Amygdala (tissue), 56 donors: ENCODE data around the gene TRIM36.

Experiments used
- DNase-seq, 56 donors: peaks; one replicate each; lab custom pipeline; 2025; lab: John Stamatoyannopoulos, UW

TRIM36 gene, protein sequence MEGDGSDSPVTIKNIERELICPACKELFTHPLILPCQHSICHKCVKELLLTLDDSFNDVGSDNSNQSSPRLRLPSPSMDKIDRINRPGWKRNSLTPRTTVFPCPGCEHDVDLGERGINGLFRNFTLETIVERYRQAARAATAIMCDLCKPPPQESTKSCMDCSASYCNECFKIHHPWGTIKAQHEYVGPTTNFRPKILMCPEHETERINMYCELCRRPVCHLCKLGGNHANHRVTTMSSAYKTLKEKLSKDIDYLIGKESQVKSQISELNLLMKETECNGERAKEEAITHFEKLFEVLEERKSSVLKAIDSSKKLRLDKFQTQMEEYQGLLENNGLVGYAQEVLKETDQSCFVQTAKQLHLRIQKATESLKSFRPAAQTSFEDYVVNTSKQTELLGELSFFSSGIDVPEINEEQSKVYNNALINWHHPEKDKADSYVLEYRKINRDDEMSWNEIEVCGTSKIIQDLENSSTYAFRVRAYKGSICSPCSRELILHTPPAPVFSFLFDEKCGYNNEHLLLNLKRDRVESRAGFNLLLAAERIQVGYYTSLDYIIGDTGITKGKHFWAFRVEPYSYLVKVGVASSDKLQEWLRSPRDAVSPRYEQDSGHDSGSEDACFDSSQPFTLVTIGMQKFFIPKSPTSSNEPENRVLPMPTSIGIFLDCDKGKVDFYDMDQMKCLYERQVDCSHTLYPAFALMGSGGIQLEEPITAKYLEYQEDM

GRCh38 chr5:115169487-115170133, at the start of gene TRIM36:
Gene TRIM36, minus strand, starts transcription at chr5:115169908. Its CDS starts 274 bp downstream, at chr5:115169634.
- peak in 55 of 56 donors; percentile 39 to 95 (median 85) for DNase-seq

GRCh38 chr5:115214541-115214940, 44.8 kb upstream of the TRIM36 start:
- no peak for DNase-seq

DNA sequence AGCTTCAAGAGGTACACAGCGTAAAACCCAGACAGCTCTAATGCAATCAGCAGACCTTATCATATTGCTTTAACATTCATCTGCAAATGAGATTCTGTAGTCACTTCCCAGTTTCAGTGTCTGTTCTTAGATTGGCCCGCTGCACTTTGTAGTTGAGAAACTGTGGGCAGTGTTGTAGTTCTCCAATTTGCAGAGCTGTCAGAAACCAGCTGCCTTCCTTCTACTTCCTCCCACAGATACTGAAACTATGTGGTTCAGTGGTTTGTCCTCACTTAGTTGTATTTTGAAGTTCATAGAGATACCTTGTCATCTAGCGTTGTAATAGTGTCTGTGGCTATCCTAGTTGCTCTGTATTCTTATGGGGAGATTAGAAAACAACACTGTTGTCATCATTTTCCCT, 39.6 kb upstream of the TRIM36 start:
- peak in 12 of 56 donors; percentile 2 to 39 (median 15) for DNase-seq

GRCh38 chr5:115202952-115203351, 33.2 kb upstream of the TRIM36 start:
- no peak for DNase-seq

DNA sequence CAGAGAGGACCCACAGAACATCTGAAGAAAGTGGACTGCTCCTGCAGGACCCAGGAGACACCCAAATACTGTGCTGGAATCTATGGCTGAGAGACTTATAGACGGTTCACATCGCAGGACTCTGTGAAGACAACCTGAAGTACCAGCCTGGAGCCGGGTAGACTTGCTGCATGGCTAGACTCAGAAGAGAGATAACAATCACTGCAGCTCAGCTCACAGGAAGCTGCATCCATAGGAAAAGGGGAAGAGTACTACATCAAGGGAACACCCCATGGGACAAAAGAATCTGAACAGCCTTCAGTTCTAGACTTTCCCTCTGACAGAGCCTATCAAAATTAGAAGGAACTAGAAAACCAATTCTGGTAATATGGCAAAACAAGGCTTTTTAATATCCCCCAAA, 26.5 kb upstream of the TRIM36 start:
- no peak for DNase-seq

GRCh38 chr5:115194676-115195075, 25.0 kb upstream of the TRIM36 start:
- DNase-seq = no peak

- DNase-seq = no peak
Measured at GRCh38 chr5:115193295-115193694, 23.6 kb upstream of the TRIM36 start.

GRCh38 chr5:115192098-115192497, 22.4 kb upstream of the TRIM36 start:
- DNase-seq = no peak

GRCh38 chr5:115191474-115192031, 21.8 kb upstream of the TRIM36 start:
- DNase-seq = no peak

- no peak for DNase-seq
Measured at GRCh38 chr5:115190388-115190787, 20.7 kb upstream of the TRIM36 start.

DNA sequence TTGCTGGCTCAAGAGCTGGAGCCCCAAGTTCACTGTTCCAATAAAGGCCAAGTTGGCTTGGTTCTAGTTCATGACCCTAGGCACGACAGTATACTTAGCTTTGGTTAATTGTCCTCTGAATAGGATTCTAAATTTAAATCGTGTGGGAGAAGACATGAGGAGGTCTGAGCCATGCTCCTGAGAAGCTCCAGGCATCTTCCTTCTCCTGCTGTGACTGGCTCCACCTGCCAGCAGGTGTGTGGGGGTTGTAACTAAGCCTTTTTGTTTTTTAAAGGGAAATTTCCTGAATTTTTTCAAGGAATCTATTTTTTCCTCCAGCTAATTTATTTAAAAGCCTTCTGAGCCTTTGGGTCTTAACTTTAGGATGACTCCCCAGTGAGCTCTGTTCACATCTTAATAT, 20.2 kb upstream of the TRIM36 start:
- DNase-seq = no peak

- no peak for DNase-seq
Measured at GRCh38 chr5:115186794-115187193, 17.1 kb upstream of the TRIM36 start.

- no peak for DNase-seq
Measured at GRCh38 chr5:115184770-115185169, 15.1 kb upstream of the TRIM36 start.

DNA sequence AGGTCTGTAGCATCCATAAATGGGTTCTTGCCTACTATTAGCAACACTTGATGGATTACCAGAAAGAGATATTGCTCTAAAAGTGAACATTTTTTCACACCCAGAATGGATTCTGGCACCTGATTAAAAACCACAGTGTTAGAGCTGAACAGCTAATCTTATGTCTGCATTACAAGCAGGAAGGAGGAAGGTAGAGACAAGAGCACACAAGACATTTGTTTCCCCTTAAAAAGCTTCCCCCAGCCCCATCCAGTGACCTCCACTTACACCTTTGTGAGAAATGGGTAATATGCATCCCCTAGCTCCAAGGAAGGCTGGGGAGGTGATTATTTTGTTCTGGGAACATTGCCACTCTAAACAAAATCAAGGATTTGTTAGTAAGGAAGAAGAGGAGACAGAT, 12.0 kb upstream of the TRIM36 start:
- DNase-seq = no peak

DNA sequence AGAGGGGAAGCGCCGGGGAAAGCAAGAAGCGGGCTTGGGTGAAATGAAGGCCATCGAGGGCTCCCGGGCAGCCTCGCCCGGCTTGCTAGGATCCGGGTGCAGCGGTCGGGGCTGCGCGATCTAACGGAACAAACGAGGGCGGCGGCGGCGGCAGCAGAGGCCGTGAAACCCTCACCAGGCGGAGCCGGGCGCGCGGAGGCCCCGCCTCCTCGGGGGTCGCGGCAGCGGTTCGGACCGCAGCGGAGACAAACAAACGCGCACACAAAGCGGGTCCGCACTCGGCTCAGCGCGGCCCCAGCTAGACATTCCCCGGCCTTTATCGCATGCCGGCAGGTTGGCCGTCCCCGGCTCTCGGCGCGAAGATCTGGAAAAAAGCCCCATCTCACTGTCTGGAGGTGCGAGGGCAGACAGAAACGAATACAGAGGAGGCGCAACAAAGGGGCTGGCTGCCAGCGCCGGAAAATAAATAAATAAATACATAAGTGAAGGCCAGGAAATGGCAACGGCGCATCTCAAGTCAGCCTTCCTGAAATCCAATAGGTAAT, 10.5 kb upstream of the TRIM36 start:
- peak in 10 of 56 donors; percentile 9 to 51 (median 24) for DNase-seq

GRCh38 chr5:115179394-115180164, 9.9 kb upstream of the TRIM36 start:
- peak in 3 of 56 donors; percentile 13 to 39 (median 33) for DNase-seq

- peak in 3 of 56 donors; percentile 10 to 30 (median 15) for DNase-seq
Measured at GRCh38 chr5:115179030-115179393, 9.3 kb upstream of the TRIM36 start.

- DNase-seq = peak in 4 of 56 donors; percentile 6 to 24 (median 12)
Measured at GRCh38 chr5:115170929-115171510, 1.3 kb upstream of the TRIM36 start.

DNA sequence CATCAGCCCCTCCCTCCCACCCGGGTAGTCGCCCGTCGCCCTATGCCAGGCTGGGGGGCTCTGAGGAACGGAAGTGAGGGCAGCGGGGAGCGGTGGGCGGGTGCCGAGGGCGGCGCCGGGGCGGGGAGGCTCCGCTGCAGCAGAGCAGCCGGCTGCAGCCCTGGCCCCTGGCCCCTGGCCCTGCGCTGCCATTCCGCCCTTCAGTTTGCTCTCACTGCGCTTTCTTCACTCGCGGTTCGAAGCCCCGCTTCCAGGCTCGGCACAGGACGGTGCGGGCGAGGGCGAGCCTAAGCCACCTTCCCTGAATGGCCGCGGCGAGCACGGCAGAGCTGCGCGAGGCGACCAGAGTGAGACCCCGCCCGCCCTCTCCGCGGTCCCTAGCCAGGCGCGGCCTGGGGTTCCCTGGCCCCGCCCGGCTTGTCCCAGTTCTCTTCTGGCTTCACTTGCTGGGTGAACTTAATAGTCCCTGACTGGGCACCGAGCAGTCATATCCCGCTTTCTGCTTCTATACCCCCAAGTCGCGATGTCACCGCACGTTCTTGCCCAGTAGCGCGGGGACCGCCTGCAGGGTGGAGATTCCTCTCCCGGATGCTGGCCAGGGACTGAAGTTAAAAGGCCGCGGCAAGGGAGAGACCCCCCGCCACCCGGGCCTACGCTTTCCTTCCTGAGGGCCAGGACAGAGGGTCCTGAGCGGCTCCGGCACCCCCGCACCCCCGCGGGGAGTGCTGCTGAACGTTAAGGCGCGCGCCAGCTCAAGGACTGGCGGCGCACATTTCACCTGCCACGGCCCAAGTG, 623 bp upstream of the TRIM36 start:
- DNase-seq = peak in 6 of 56 donors; percentile 30 to 68 (median 40)
